Ishikawa (cell line): ENCODE results near the gene SLC6A6.

ENCODE experiments used
- CEBPB ChIP-seq: IDR thresholded peaks from 2 replicates; pipeline ENCODE4 v1.6.1; 2012
- CREB1 ChIP-seq: IDR thresholded peaks from 2 replicates; pipeline ENCODE4 v1.6.1; 2012; ENCODE audit warnings: low read depth
- EGR1 ChIP-seq: IDR thresholded peaks from 2 replicates; pipeline ENCODE4 v1.6.1; 2012
- EP300 ChIP-seq: IDR thresholded peaks from 2 replicates; pipeline ENCODE4 v1.6.1; 2012; ENCODE audit warnings: borderline replicate concordance
- FOXM1 ChIP-seq: IDR thresholded peaks from 2 replicates; pipeline ENCODE4 v1.6.1; 2012; ENCODE audit warnings: low read depth, borderline replicate concordance
- NFIC ChIP-seq: IDR thresholded peaks from 2 replicates; pipeline ENCODE4 v1.6.1; 2012
- RAD21 ChIP-seq: IDR thresholded peaks from 2 replicates; pipeline ENCODE4 v1.6.1; 2012; ENCODE audit warnings: low read depth
- TAF1 ChIP-seq: IDR thresholded peaks from 2 replicates; pipeline ENCODE4 v1.6.1; 2012; ENCODE audit warnings: low read depth, mild to moderate bottlenecking
- TCF12 ChIP-seq: IDR thresholded peaks from 2 replicates; pipeline ENCODE4 v1.6.1; 2012; ENCODE audit warnings: low read depth
- TEAD4 ChIP-seq: IDR thresholded peaks from 2 replicates; pipeline ENCODE4 v1.6.1; 2012
- YY1 ChIP-seq: IDR thresholded peaks from 2 replicates; pipeline ENCODE4 v1.6.1; 2012; ENCODE audit warnings: low read depth
- ZBTB7A ChIP-seq: IDR thresholded peaks from 2 replicates; pipeline ENCODE4 v1.6.1; 2012; ENCODE audit warnings: low read depth
- TF ChIP-seq, protein P1 (sequence below): IDR thresholded peaks from 2 replicates; pipeline ENCODE4 v1.6.1; 2012; ENCODE audit warnings: low read depth, mild to moderate bottlenecking
- TF ChIP-seq, protein P2 (sequence below): IDR thresholded peaks from 2 replicates; pipeline ENCODE4 v1.6.1; 2012
- TF ChIP-seq, protein P3 (sequence below): IDR thresholded peaks from 2 replicates; pipeline ENCODE4 v1.6.1; 2012

The SLC6A6 gene

DNA sequence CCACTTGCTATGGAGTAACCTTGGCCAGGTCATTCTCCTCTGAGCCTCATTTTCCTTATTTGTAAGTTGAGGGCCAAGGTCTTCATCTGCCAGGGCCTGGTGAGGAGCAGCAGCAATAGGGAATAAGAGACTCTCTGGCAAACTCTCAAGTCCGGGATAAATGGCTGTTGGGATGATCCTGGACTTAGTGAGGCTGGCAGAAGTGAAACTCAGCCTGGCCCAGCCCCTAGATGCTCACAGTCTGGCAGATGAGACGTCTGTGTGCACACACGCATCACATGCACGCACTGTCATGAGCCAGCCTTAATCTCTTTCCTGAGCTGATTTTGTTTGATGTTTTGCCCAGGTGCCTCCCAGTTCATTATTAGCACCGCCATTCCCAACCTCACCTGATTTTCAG, 26.8 kb downstream of the SLC6A6 start:
- TF ChIP-seq ZBTB7A (no peak), TAF1 (no peak), FOXM1 (no peak), TCF12 (no peak), CREB1 (no peak), RAD21 (no peak), TEAD4 (no peak), CEBPB (no peak), EP300 (no peak), YY1 (no peak)
- TF ChIP-seq, protein P1, sequence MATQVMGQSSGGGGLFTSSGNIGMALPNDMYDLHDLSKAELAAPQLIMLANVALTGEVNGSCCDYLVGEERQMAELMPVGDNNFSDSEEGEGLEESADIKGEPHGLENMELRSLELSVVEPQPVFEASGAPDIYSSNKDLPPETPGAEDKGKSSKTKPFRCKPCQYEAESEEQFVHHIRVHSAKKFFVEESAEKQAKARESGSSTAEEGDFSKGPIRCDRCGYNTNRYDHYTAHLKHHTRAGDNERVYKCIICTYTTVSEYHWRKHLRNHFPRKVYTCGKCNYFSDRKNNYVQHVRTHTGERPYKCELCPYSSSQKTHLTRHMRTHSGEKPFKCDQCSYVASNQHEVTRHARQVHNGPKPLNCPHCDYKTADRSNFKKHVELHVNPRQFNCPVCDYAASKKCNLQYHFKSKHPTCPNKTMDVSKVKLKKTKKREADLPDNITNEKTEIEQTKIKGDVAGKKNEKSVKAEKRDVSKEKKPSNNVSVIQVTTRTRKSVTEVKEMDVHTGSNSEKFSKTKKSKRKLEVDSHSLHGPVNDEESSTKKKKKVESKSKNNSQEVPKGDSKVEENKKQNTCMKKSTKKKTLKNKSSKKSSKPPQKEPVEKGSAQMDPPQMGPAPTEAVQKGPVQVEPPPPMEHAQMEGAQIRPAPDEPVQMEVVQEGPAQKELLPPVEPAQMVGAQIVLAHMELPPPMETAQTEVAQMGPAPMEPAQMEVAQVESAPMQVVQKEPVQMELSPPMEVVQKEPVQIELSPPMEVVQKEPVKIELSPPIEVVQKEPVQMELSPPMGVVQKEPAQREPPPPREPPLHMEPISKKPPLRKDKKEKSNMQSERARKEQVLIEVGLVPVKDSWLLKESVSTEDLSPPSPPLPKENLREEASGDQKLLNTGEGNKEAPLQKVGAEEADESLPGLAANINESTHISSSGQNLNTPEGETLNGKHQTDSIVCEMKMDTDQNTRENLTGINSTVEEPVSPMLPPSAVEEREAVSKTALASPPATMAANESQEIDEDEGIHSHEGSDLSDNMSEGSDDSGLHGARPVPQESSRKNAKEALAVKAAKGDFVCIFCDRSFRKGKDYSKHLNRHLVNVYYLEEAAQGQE = no peak
- TF ChIP-seq, protein P2, sequence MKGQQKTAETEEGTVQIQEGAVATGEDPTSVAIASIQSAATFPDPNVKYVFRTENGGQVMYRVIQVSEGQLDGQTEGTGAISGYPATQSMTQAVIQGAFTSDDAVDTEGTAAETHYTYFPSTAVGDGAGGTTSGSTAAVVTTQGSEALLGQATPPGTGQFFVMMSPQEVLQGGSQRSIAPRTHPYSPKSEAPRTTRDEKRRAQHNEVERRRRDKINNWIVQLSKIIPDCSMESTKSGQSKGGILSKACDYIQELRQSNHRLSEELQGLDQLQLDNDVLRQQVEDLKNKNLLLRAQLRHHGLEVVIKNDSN = no peak
- TF ChIP-seq, protein P3, sequence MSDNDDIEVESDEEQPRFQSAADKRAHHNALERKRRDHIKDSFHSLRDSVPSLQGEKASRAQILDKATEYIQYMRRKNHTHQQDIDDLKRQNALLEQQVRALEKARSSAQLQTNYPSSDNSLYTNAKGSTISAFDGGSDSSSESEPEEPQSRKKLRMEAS = no peak

DNA sequence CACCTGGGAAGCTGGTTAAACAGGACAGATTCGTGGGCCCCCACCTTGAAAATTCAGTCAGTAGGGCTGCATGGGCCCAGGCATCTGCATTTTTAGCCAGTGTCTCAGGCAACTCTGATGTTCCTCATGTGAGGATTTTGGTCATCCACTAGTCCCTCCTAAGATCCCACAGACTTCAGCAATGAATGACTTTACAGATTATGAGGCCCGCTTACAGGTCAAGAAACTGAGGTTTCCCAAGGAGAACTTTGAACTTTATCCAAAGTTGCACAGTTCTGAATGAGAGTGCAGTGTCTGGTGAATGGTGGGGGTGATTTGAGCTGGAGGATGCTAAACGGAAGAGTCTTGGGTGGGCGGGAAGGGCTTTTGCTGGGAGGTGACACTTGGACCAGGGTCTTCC, 27.2 kb downstream of the SLC6A6 start:
- TF ChIP-seq FOXM1 (no peak), EGR1 (no peak)
- TF ChIP-seq, protein P1 = no peak

DNA sequence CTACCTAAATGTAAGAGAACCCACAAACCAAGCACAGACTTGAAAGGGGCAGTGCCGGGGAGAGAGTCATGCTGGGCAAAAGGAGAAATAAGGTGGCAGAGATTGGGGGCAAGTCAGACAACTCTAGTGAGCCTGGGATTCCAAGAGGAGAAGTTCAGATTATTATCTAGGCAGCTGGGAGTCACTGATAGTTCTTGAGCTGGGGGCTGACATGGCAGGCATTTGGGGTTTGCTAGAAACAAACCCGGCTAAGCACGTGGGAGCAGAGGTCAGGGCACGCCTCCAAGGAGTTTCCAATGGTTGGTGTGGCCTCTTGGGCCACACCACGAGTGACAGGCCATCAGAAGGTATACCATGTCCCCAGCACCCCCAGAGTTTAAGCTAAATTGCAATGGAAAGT, 27.6 kb downstream of the SLC6A6 start:
- TF ChIP-seq YY1 (no peak), FOXM1 (no peak), ZBTB7A (no peak), TEAD4 (no peak), TAF1 (no peak), EP300 (no peak), CEBPB (no peak)
- TF ChIP-seq, protein P3 = no peak
- TF ChIP-seq, protein P1 = no peak

DNA sequence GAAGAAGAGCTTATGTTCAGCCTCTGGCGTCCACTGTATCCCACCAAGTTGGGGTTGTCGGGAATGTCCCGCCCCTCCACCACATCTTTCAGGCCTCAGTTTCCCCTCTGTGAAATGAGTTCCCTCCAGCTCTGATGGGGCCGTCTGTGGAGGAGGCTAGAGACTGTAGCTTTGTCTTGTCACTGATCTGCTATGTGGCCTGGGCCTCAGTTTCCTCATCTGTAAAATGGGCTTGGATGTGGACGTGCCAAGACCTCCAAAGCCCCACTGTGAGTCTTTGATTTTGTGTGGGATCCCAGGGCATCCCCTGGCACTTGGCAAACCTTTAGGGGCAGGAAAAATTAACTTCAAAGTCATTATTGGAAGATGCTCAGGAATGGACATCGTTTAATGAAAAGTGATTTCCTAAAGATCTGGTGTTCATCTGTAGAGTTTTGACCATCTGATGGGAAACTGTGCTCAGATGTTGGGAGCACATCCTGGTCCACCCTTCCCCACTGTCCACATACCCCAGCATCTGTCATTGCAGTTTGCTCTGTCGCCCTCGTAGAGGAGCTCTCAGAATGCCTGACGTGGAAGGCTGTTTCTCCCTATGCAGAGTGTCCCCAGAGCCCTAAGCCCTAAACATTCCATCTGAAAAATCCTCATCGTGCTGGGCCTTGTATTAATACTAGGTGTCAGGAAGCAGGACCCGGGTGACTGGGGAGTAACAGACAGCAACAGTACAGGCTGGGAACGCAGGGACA, 28.5 kb downstream of the SLC6A6 start:
- TF ChIP-seq EP300 = no peak
- TF ChIP-seq NFIC = no peak
- TF ChIP-seq, protein P1 = no peak
- TF ChIP-seq YY1 = no peak
- TF ChIP-seq FOXM1 = no peak
- no peak for TF ChIP-seq RAD21
- no peak for TF ChIP-seq TCF12
- no peak for TF ChIP-seq TEAD4
- TF ChIP-seq EGR1 = no peak
- no peak for TF ChIP-seq ZBTB7A
- no peak for TF ChIP-seq TAF1
- TF ChIP-seq, protein P3 = no peak
- TF ChIP-seq CREB1 = no peak
- TF ChIP-seq, protein P2 = no peak
- TF ChIP-seq CEBPB = no peak
